Esophagus squamous epithelium (tissue), 4 donors: Measurements from ENCODE around the gene IL31.

ENCODE experiments used
- POLR2A ChIP-seq, 4 donors: fragments of 450-650 bp; IDR thresholded peaks; one replicate each; pipeline ENCODE4 v1.6.1; 2017; ENCODE audit warnings: antibody characterized with exemption in 4 of 4, mild to moderate bottlenecking in 4 of 4, moderate library complexity in 3 of 4
- TF ChIP-seq, protein P1 (sequence below), 6 experiments: fragments of 450-650 bp in 4 of 6; fragments of 200-600 bp in 2 of 6; sonication (generic) in 2 of 6; IDR thresholded peaks; one replicate each; pipeline ENCODE4 v1.5.1; 2016 to 2019; ENCODE audit warnings: antibody characterized with exemption in 6 of 6, mild to moderate bottlenecking in 4 of 6, moderate library complexity in 4 of 6

DNA sequence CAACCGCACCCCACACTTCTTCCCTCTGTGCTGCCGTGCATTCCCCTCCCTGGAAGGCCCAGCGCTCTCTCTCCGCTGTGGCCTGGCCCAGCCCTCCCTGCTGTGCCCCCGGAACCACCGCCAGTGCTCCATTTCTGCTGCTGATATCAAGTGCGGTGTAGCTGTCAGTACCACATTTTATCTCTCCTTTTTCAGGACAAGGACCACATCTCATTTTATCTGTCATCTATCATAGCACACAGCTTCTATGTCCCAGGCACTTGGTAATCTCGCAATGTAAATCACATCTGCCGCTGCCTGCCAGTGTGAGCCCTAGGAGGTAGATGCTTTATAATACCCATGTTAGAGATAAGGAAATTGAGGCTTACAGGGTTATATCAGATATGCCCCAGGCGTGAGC, 18.3 kb downstream of the IL31 start:
- TF ChIP-seq, protein P1, sequence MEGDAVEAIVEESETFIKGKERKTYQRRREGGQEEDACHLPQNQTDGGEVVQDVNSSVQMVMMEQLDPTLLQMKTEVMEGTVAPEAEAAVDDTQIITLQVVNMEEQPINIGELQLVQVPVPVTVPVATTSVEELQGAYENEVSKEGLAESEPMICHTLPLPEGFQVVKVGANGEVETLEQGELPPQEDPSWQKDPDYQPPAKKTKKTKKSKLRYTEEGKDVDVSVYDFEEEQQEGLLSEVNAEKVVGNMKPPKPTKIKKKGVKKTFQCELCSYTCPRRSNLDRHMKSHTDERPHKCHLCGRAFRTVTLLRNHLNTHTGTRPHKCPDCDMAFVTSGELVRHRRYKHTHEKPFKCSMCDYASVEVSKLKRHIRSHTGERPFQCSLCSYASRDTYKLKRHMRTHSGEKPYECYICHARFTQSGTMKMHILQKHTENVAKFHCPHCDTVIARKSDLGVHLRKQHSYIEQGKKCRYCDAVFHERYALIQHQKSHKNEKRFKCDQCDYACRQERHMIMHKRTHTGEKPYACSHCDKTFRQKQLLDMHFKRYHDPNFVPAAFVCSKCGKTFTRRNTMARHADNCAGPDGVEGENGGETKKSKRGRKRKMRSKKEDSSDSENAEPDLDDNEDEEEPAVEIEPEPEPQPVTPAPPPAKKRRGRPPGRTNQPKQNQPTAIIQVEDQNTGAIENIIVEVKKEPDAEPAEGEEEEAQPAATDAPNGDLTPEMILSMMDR (IDR thresholded peaks at IDR 0.05), result no peak
- TF ChIP-seq POLR2A (IDR thresholded peaks at IDR 0.05), result no peak
